ENCODE data around the gene RNF167. TPM values are rescaled to one million over a fixed set of nuclear protein-coding genes. Genes with fewer than 3 reads are reported as not detected.

RNF167 gene
- total and polyA plus RNA-seq, 2 of the 8 experiments (the other 6 are each of a cell fraction or from before 2014, with no cell fraction given) = 140 to 281 TPM

GRCh38 chr17:4937553-4937952, 2.5 kb upstream of the RNF167 start:
- no peak overlapping the region for H3K4me3 ChIP-seq (ENCODE audit: extremely low read depth in 1 of 4, insufficient read depth in 2 of 4, low read depth in 3 of 4, low read length in 4 of 4)
- TF ChIP-seq GABPA (IDR thresholded peaks at IDR 0.05; ENCODE audit: borderline replicate concordance, insufficient read depth, low read length) = no peak
- no peak for TF ChIP-seq ZNF274 (IDR thresholded peaks at IDR 0.05; ENCODE audit: borderline replicate concordance, extremely low read depth, low read length)
- no peak for TF ChIP-seq EGR1 (IDR thresholded peaks at IDR 0.05; ENCODE audit: borderline replicate concordance, low read depth, low read length)
- no peak for TF ChIP-seq SIX5 (IDR thresholded peaks at IDR 0.05; ENCODE audit: low read depth, low read length)
- TF ChIP-seq SIN3A (conservative IDR thresholded peaks at IDR 0.05 in 1 of 2, IDR thresholded peaks at IDR 0.05 in 1 of 2; ENCODE audit: low read depth in 1 of 2, low read length in 2 of 2) = no peak
- peaks cover 13 to 17% (median 15%) of the 10 kb centered on the region in 4 experiments for H3K36me3 ChIP-seq (ENCODE audit: control insufficient read depth in 2 of 4, insufficient read depth in 4 of 4, low read length in 3 of 4)
- H3K4me2 ChIP-seq (ENCODE audit: insufficient read depth in 1 of 2, low read depth in 2 of 2, low read length in 2 of 2) = no peak overlapping the region
- no peak overlapping the region for H2BK120ac ChIP-seq (replicated peaks; ENCODE audit: low read depth, low read length)
- no peak overlapping the region for H2AK5ac ChIP-seq (ENCODE audit: low read depth, low read length)
- peaks cover 9% of the 10 kb centered on the region for H3K79me1 ChIP-seq (ENCODE audit: low read depth, low read length)
- WGBS, 2 experiments (ENCODE audit: extremely low coverage in 1 of 2, insufficient coverage in 1 of 2, insufficient read length in 1 of 2, insufficient replicate concordance in 2 of 2, low coverage in 1 of 2, low lambda C conversion rate in 2 of 2, missing lambda C conversion rate in 1 of 2) = 92% methylated on average over 16 of the region's 16 CpGs; no CpG with 5 or more reads in 1 of the 2 experiments
- FAIRE-seq (no peak), DNase-seq (ENCODE audit: low read depth in 1 of 2, low spot score in 2 of 2) (no peak)
- no peak overlapping the region for H4K5ac ChIP-seq (ENCODE audit: insufficient read length, low read depth, low read length)
- no peak overlapping the region for H2BK5ac ChIP-seq (ENCODE audit: low read depth, low read length)
- no peak overlapping the region for H3K4ac ChIP-seq (replicated peaks; ENCODE audit: insufficient read length, low read depth, low read length)
- H3K27me3 ChIP-seq (replicated peaks in 1 of 4; ENCODE audit: control insufficient read depth in 3 of 4, extremely low read depth in 1 of 4, insufficient read depth in 3 of 4, low read length in 3 of 4) = no peaks in the 10 kb centered on the region
- H3K27ac ChIP-seq (ENCODE audit: low read depth, low read length) = no peak overlapping the region
- H4K91ac ChIP-seq (replicated peaks; ENCODE audit: insufficient read length, low read length) = no peak overlapping the region
- peaks cover 0 to 4% of the 10 kb centered on the region in 2 experiments for H4K20me1 ChIP-seq (replicated peaks in 1 of 2; ENCODE audit: control insufficient read depth in 1 of 2, insufficient read depth in 2 of 2, low read length in 2 of 2)
- H3K23ac ChIP-seq (ENCODE audit: insufficient read length) = no peak overlapping the region
- H3K4me1 ChIP-seq (replicated peaks in 1 of 4; ENCODE audit: control insufficient read depth in 3 of 4, insufficient read depth in 4 of 4, low read length in 3 of 4) = peaks cover 0 to 11% (median 7%) of the 10 kb centered on the region in 4 experiments; a peak in 6 of 7 replicates
- H3K23me2 ChIP-seq (ENCODE audit: low read depth, low read length) = peaks cover 15% of the 10 kb centered on the region; the same call in 1 of the 2 replicates
- POLR2A ChIA-PET (ENCODE audit: partially characterized antibody) = interaction anchor here (1.5 to 27.4 kb wide), 7 partner anchors 9 to 37 kb away, joined by 4 to 987 read pairs (median 38); partner anchors contain the start of genes C17orf107, CHRNE, ENO3 and GP1BA
- H3K56ac ChIP-seq (replicated peaks; ENCODE audit: insufficient read length, low read depth, low read length) = no peak overlapping the region
- H4K8ac ChIP-seq (ENCODE audit: extremely low read depth, insufficient read depth, low read length) = no peak overlapping the region; the same call in 1 of the 2 replicates
- no peak overlapping the region for H2AFZ ChIP-seq (ENCODE audit: low read length)
- no peak overlapping the region for H3K9ac ChIP-seq (replicated peaks in 1 of 4; ENCODE audit: extremely low read depth in 1 of 4, low read depth in 3 of 4, low read length in 3 of 4)
- CTCF ChIA-PET (ENCODE audit: partially characterized antibody) = interaction anchor here (0.8 to 5.9 kb wide), 3 partner anchors 28 to 60 kb away, joined by 3 to 26 read pairs (median 8); partner anchors contain the start of genes CHRNE and KIF1C
- H3K18ac ChIP-seq (ENCODE audit: extremely low read depth, low read length) = no peak overlapping the region
- H3K14ac ChIP-seq (ENCODE audit: insufficient read length) = no peak overlapping the region
- H2BK15ac ChIP-seq (ENCODE audit: low read length) = no peak overlapping the region
- H3K9me3 ChIP-seq (ENCODE audit: insufficient read depth in 2 of 2, low read depth in 1 of 2, low read length in 1 of 2) = no peaks in the 10 kb centered on the region
- no peak overlapping the region for H2BK20ac ChIP-seq (ENCODE audit: low read length)
- H2BK12ac ChIP-seq (ENCODE audit: low read depth, low read length) = no peak overlapping the region
- H3K79me2 ChIP-seq (ENCODE audit: control insufficient read depth in 1 of 2, insufficient read depth in 2 of 2, low read length in 2 of 2) = peaks cover 0 to 27% of the 10 kb centered on the region in 2 experiments; a peak in 3 of 4 replicates
